K562 (cell line): ENCODE results near the gene CAMP. TPM values are rescaled to one million over a fixed set of nuclear protein-coding genes. Genes with fewer than 3 reads are reported as not detected.

ENCODE experiments used
- ATAC-seq: fragments of 200-7000 bp; cut with Tn5 transposase; 3 replicates; pipeline ENCODE4 v1.9.1; 2020; ENCODE audit warnings: moderate library complexity
- BruUV-seq: library from RNA; stranded (reverse); fragments of 400-500 nt; replicated peaks from 2 replicates; lab custom pipeline; 2021; lab: Mats Ljungman, UMichigan
- CTCF ChIA-PET: fragments of 300-600 bp; formaldehyde crosslinking; extraction: SDS; loops from one replicate; lab custom pipeline; 2021; ENCODE audit warnings: low intra/inter-chr PET ratio; lab: Yijun Ruan, JAX
- POLR2A ChIA-PET: fragments of 300-600, 350-650 bp; sonication (Branson Sonifier 250); formaldehyde crosslinking; extraction: SDS; loops from one replicate; lab custom pipeline; 2021; ENCODE audit warnings: antibody characterized with exemption, inconsistent platforms; lab: Yijun Ruan, JAX
- DNase-seq, 4 experiments: peaks; one replicate each; pipeline versions ENCODE4 v3.0.0 to v3.0.0-alpha.2; 2011 to 2018; ENCODE audit warnings: low spot score in 3 of 4, mixed read lengths in 3 of 4; ENCODE audit errors: extremely low read depth in 1 of 4
- FAIRE-seq: peaks from 2 replicates; lab custom pipeline; 2011; peaks lifted over from hg19 to GRCh38; lab: Jason Lieb, UNC
- H2AFZ ChIP-seq: 2 replicates; pipeline ENCODE4 v1.6.0; 2011; ENCODE audit warnings: low read depth, low read length, control low read depth, inconsistent platforms
- H3K27ac ChIP-seq: fragments of 200-600 bp; 3 replicates; pipeline ENCODE4 v1.8.0; 2011; ENCODE audit warnings: low read depth, mild to moderate bottlenecking, control low read depth, inconsistent platforms, low read length, moderate library complexity, mixed read lengths; ENCODE audit errors: extremely low read depth
- H3K27me3 ChIP-seq, 2 experiments: fragments of 300-600 bp in 1 of 2; 2 replicates in 1 of 2; 3 replicates in 1 of 2; pipeline versions ENCODE4 v1.6.0 to v1.8.0; 2011; ENCODE audit warnings: inconsistent platforms in 2 of 2, low read length in 2 of 2, mild to moderate bottlenecking in 1 of 2, mixed read lengths in 1 of 2, moderate library complexity in 1 of 2; ENCODE audit not compliant: control insufficient read depth in 2 of 2, insufficient read depth in 2 of 2
- H3K36me3 ChIP-seq: fragments of 300-600 bp; 3 replicates; pipeline ENCODE4 v1.8.0; 2011; ENCODE audit warnings: mild to moderate bottlenecking, low read length, inconsistent platforms; ENCODE audit not compliant: control insufficient read depth, insufficient read depth
- H3K4me1 ChIP-seq, 2 experiments: fragments of 200-600 bp in 1 of 2; replicated peaks in 1 of 2; 2 replicates in 1 of 2; 3 replicates in 1 of 2; pipeline versions ENCODE4 v1.5.1 to v1.8.0; 2011; ENCODE audit warnings: inconsistent platforms in 2 of 2, low read length in 2 of 2, mild to moderate bottlenecking in 1 of 2, mixed read lengths in 1 of 2, moderate library complexity in 1 of 2; ENCODE audit not compliant: control insufficient read depth in 2 of 2, insufficient read depth in 2 of 2
- H3K4me2 ChIP-seq: 2 replicates; pipeline ENCODE4 v1.6.1; 2011; ENCODE audit warnings: low read length, control low read depth, inconsistent platforms, mixed read lengths; ENCODE audit not compliant: insufficient read depth
- H3K4me3 ChIP-seq: fragments of 200-600 bp; sonication (generic), shearing (Covaris generic); 2 replicates; pipeline ENCODE4 v1.5.1; 2016; ENCODE audit warnings: control low read depth, inconsistent platforms
- H3K79me2 ChIP-seq: fragments of 200-600 bp; 3 replicates; pipeline ENCODE4 v1.8.0; 2011; ENCODE audit warnings: low read length, inconsistent platforms; ENCODE audit not compliant: control insufficient read depth, insufficient read depth
- H3K9ac ChIP-seq, 2 experiments: 2 replicates each; pipeline versions ENCODE4 v1.6.0 to v1.6.1; 2011; ENCODE audit warnings: low read depth in 2 of 2, low read length in 2 of 2, control low read depth in 1 of 2, inconsistent platforms in 1 of 2, mild to moderate bottlenecking in 1 of 2, mixed read lengths in 1 of 2; ENCODE audit not compliant: insufficient read depth in 1 of 2
- H3K9me1 ChIP-seq: one replicate; pipeline ENCODE4 v1.6.0; 2011; ENCODE audit warnings: inconsistent platforms, mild to moderate bottlenecking, low read length, moderate library complexity; ENCODE audit not compliant: control insufficient read depth, insufficient read depth
- H3K9me3 ChIP-seq: replicated peaks from 2 replicates; pipeline ENCODE4 v1.5.1; 2011; ENCODE audit warnings: low read depth, low read length, inconsistent platforms; ENCODE audit not compliant: control insufficient read depth, insufficient read depth
- H4K20me1 ChIP-seq: replicated peaks from 2 replicates; pipeline ENCODE4 v1.6.1; 2011; ENCODE audit warnings: low read length, inconsistent platforms, mixed read lengths; ENCODE audit not compliant: control insufficient read depth, insufficient read depth
- CBX5 ChIP-seq: IDR thresholded peaks from 2 replicates; pipeline ENCODE4 v1.6.1; 2014; ENCODE audit warnings: low read depth, borderline replicate concordance
- CGGBP1 ChIP-seq: fragments of 250-450 bp; sonication (Bioruptor Pico); IDR thresholded peaks from 2 replicates; pipeline ENCODE4 v1.9.0; 2021; ENCODE audit warnings: mild to moderate bottlenecking
- ESRRA ChIP-seq: fragments of 450-650 bp; IDR thresholded peaks from 2 replicates; pipeline ENCODE4 v1.6.1; 2014; ENCODE audit warnings: low read depth, mild to moderate bottlenecking, moderate library complexity, borderline replicate concordance
- FOXJ2 ChIP-seq: fragments of 200-800 bp; sonication (Bioruptor generic); IDR thresholded peaks from 2 replicates; pipeline ENCODE4 v1.6.1; 2016; ENCODE audit warnings: missing genetic modification characterization, missing compliant biosample characterization
- IFI16 ChIP-seq: fragments of 250-450 bp; sonication (Bioruptor Pico); IDR thresholded peaks from 2 replicates; pipeline ENCODE4 v2.1.2; 2022; ENCODE audit warnings: mild to moderate bottlenecking, inconsistent platforms
- LCOR ChIP-seq: sonication (generic); formaldehyde crosslinking; IDR thresholded peaks from 2 replicates; pipeline ENCODE4 v1.8.0; 2022; ENCODE audit warnings: mild to moderate bottlenecking, missing genetic modification reagents
- MCM2 ChIP-seq: fragments of 450-650 bp; IDR thresholded peaks from 2 replicates; pipeline ENCODE4 v1.6.1; 2017; ENCODE audit warnings: low read depth, mild to moderate bottlenecking
- MEF2D ChIP-seq: conservative IDR thresholded peaks from 2 replicates; pipeline ENCODE4 v1.6.1; 2016; ENCODE audit warnings: low read depth, missing genetic modification characterization, missing compliant biosample characterization
- POLR3G ChIP-seq: IDR thresholded peaks from 2 replicates; pipeline ENCODE4 v1.6.1; 2011; ENCODE audit not compliant: insufficient read length, insufficient replicate concordance; ENCODE audit errors: extremely low read depth
- RBM25 ChIP-seq: fragments of 200-400 bp; formaldehyde crosslinking; IDR thresholded peaks from 2 replicates; pipeline ENCODE4 v1.6.1; 2018; ENCODE audit warnings: low read length, low read depth, moderate library complexity; ENCODE audit not compliant: severe bottlenecking
- SREBF1 ChIP-seq: fragments of 150-350 bp; IDR thresholded peaks from 2 replicates; pipeline ENCODE4 v1.6.1; 2014; ENCODE audit warnings: antibody characterized with exemption, low read depth, low read length, borderline replicate concordance
- STAT5A ChIP-seq: IDR thresholded peaks from 2 replicates; pipeline ENCODE4 v1.6.1; 2012; ENCODE audit warnings: low read length, inconsistent platforms, borderline replicate concordance
- TBP ChIP-seq: optimal IDR thresholded peaks from 2 replicates; pipeline ENCODE3; 2011; ENCODE audit warnings: low read depth, low read length, improper control_type of control experiment
- TOE1 ChIP-seq, 2 experiments: fragments of 450-650 bp in 1 of 2; sonication (generic) in 1 of 2; formaldehyde crosslinking in 1 of 2; IDR thresholded peaks; 2 replicates each; pipeline versions ENCODE4 v1.7.1 to v1.8.0; 2016 to 2022; ENCODE audit warnings: borderline replicate concordance in 2 of 2, mild to moderate bottlenecking in 2 of 2, antibody characterized with exemption in 1 of 2, inconsistent platforms in 1 of 2, low read depth in 1 of 2, missing genetic modification reagents in 1 of 2, moderate library complexity in 1 of 2
- USF2 ChIP-seq: sonication (generic); formaldehyde crosslinking; IDR thresholded peaks from 2 replicates; pipeline ENCODE4 v1.5.0; 2020; ENCODE audit warnings: missing genetic modification reagents
- YBX1 ChIP-seq: fragments of 450-650 bp; IDR thresholded peaks from 2 replicates; pipeline ENCODE4 v1.7.1; 2016; ENCODE audit warnings: mild to moderate bottlenecking
- ZMIZ1 ChIP-seq, 2 experiments: fragments of 150-350 bp in 1 of 2; IDR thresholded peaks; 2 replicates each; pipeline ENCODE4 v1.6.1; 2012 to 2016; ENCODE audit warnings: low read depth in 2 of 2, low read length in 2 of 2, mild to moderate bottlenecking in 1 of 2, moderate library complexity in 1 of 2
- ZNF445 ChIP-seq: fragments of 250-450 bp; sonication (Bioruptor Pico); IDR thresholded peaks from 2 replicates; pipeline ENCODE4 v1.4.0; 2020; ENCODE audit warnings: low read depth, mild to moderate bottlenecking, moderate library complexity
- WGBS: fragments of 100-300 bp; shearing (Covaris generic); methylation state at CpG from one replicate; pipeline ENCODE4 v1.1.6; 2016; ENCODE audit warnings: low coverage, mixed read lengths; ENCODE audit not compliant: insufficient coverage; ENCODE audit errors: missing lambda C conversion rate; 5-methylcytosine and 5-hydroxymethylcytosine counted together
- in situ Hi-C: fragments of 300-500 bp; cut with MboI; formaldehyde crosslinking; loops from 4 replicates; pipeline ENCODE4 v1.15.0; 2018; ENCODE audit warnings: inconsistent platforms, mixed read lengths
- intact Hi-C: fragments of 100-400 bp; cut with micrococcal nuclease; formaldehyde crosslinking; loops from 2 replicates; pipeline ENCODE4 v1.14.2; 2022
- polyA plus RNA-seq, 8 experiments: library from polyadenylated mRNA; depleted of rRNA in 4 of 8; stranded (reverse) in 5 of 8; unstranded in 3 of 8; fragments of >200 nt; fragmentation: Nextera tagmentation in 2 of 8; fragmentation: Illumina TruSeq in 1 of 8; extraction: Ambion mirVana in 2 of 8; extraction: Trizol in 1 of 8; gene quantifications; 2 replicates each; pipeline versions ENCODE4 v1.2.1 to v1.2.3, GENCODE V29; 2011 to 2014; ENCODE audit warnings: inconsistent platforms in 1 of 8, missing spikeins in 1 of 8
- total RNA-seq, 7 experiments: library from RNA; depleted of rRNA in 6 of 7; stranded (reverse); fragments of >200 nt in 6 of 7; fragmentation: Illumina TruSeq in 2 of 7; extraction: Trizol in 2 of 7; gene quantifications; 2 replicates each; pipeline versions ENCODE4 v1.2.1 to v1.2.3, GENCODE V29; 2011 to 2021; ENCODE audit warnings: low replicate concordance in 1 of 7

Gene CAMP
- total and polyA plus RNA-seq, 9 of the 15 experiments (the other 6 are each of a cell fraction or from before 2014, with no cell fraction given), result 0.22 TPM; not detected in 8

- Histone ChIP-seq H3K4me1 (peaks cover 14 to 29% of the 10 kb centered on the region in 2 experiments; a peak in 4 of 5 replicates), H3K4me3 (no peak overlapping the region), H3K27me3 (no peaks in the 10 kb centered on the region), H3K27ac (no peak overlapping the region), H3K9ac (no peak overlapping the region), H3K9me3 (peaks cover 3% of the 10 kb centered on the region), H3K4me2 (no peak overlapping the region), H3K79me2 (peaks cover 5% of the 10 kb centered on the region; the same call in 2 of the 3 replicates), H3K9me1 (no peaks in the 10 kb centered on the region), H2AFZ (no peak overlapping the region), H4K20me1 (no peaks in the 10 kb centered on the region), H3K36me3 (no peaks in the 10 kb centered on the region)
- peak; percentile 37; the same call in 1 of the 2 replicates for TF ChIP-seq ESRRA
- TF ChIP-seq RBM25, result no peak
- TF ChIP-seq STAT5A, result no peak
- TF ChIP-seq IFI16, result no peak
- no peak for TF ChIP-seq CGGBP1 (CRISPR knock-in tag)
- no peak for TF ChIP-seq ZMIZ1 (IDR thresholded peaks at IDR 0.05; ENCODE audit: low read depth in 2 of 2, low read length in 2 of 2)
- no peak for TF ChIP-seq ZNF445 (CRISPR knock-in tag)
- TF ChIP-seq LCOR (CRISPR knock-in tag), result no peak
- TF ChIP-seq TBP, result no peak
- TF ChIP-seq MEF2D (tag), result no peak
- no peak for TF ChIP-seq POLR3G
- no peak for TF ChIP-seq YBX1
- TF ChIP-seq TOE1 (IDR thresholded peaks at IDR 0.05; ENCODE audit: borderline replicate concordance), result no peak
- TF ChIP-seq TOE1 (CRISPR knock-in tag; IDR thresholded peaks at IDR 0.05; ENCODE audit: borderline replicate concordance, low read depth), result no peak
- 0 out of 2 replicates have a peak, but pooled peaks have one; percentile 26 for TF ChIP-seq USF2 (CRISPR knock-in tag)
- no peak for TF ChIP-seq MCM2
- 0 out of 2 replicates have a peak, but pooled peaks have one; percentile 18 for TF ChIP-seq FOXJ2
- no peak for TF ChIP-seq SREBF1
- no peak for TF ChIP-seq CBX5
- ATAC-seq (no peak), FAIRE-seq (no peak), DNase-seq (no peak)
- WGBS, result 22% methylated on average over 1 of the region's 1 CpG
- intact Hi-C loops, result no loop called here
- ChIA-PET CTCF (interaction anchor here (1.1 kb wide), 1 partner anchor 199 kb away, joined by 3 read pairs; no protein-coding TSS in a partner anchor), POLR2A (interaction anchor here (1.4 kb wide), 1 partner anchor 12 kb away, joined by 5 read pairs; no protein-coding TSS in a partner anchor)
- in situ Hi-C loops, result loop anchor here (10.0 kb wide), 1 partner anchor 198 kb away; the partner anchor contains the start of gene PLXNB1
- no TSS peak for BruUV-seq
These were observed 13.2 kb downstream of the CAMP start for GRCh38 chr3:48236531-48236930.
